Mesendoderm (in vitro differentiated cells): ENCODE results near the gene CIDEA.
"Not testable (repeated sequence)": the region's sequence is repeated elsewhere in the genome, so short reads cannot be mapped to it uniquely, and the experiment has no call there.

Experiments used
- DNase-seq: peaks from one replicate; pipeline ENCODE4 v3.0.0; 2013
- H2AK5ac ChIP-seq: 2 replicates; pipeline ENCODE4 v1.6.1; 2013; ENCODE audit warnings: low read length, inconsistent platforms
- H2BK120ac ChIP-seq: 2 replicates; pipeline ENCODE4 v1.6.1; 2013; ENCODE audit warnings: low read depth, mild to moderate bottlenecking, low read length, moderate library complexity, mixed read lengths
- H2BK15ac ChIP-seq: replicated peaks from 2 replicates; pipeline ENCODE4 v1.6.1; 2013; ENCODE audit warnings: low read depth, mild to moderate bottlenecking, moderate library complexity
- H2BK5ac ChIP-seq: 2 replicates; pipeline ENCODE4 v1.6.1; 2013; ENCODE audit warnings: low read length, inconsistent platforms
- H3K18ac ChIP-seq: 2 replicates; pipeline ENCODE4 v1.6.1; 2013; ENCODE audit warnings: mild to moderate bottlenecking, low read length, mixed read lengths
- H3K23ac ChIP-seq: one replicate; pipeline ENCODE4 v1.6.1; 2013; ENCODE audit warnings: low read length
- H3K27ac ChIP-seq: 2 replicates; pipeline ENCODE4 v1.5.1; 2013; ENCODE audit warnings: low read depth, mild to moderate bottlenecking, inconsistent platforms, low read length, moderate library complexity
- H3K27me3 ChIP-seq: 2 replicates; pipeline ENCODE4 v1.6.1; 2013; ENCODE audit warnings: low read length, control low read depth, mild to moderate bottlenecking, inconsistent platforms; ENCODE audit not compliant: insufficient read depth, poor library complexity
- H3K36me3 ChIP-seq: 2 replicates; pipeline ENCODE4 v1.6.1; 2013; ENCODE audit warnings: low read length, inconsistent platforms; ENCODE audit not compliant: control insufficient read depth, insufficient read depth
- H3K4ac ChIP-seq: one replicate; pipeline ENCODE4 v1.6.1; 2013; ENCODE audit warnings: low read depth, mild to moderate bottlenecking, low read length, moderate library complexity
- H3K4me1 ChIP-seq: 2 replicates; pipeline ENCODE4 v1.6.1; 2013; ENCODE audit warnings: low read depth, low read length, inconsistent platforms; ENCODE audit not compliant: control insufficient read depth
- H3K4me2 ChIP-seq: 2 replicates; pipeline ENCODE4 v1.6.1; 2013; ENCODE audit warnings: low read length
- H3K4me3 ChIP-seq: 2 replicates; pipeline ENCODE4 v1.5.1; 2013; ENCODE audit warnings: mild to moderate bottlenecking, low read length
- H3K56ac ChIP-seq: one replicate; pipeline ENCODE4 v1.6.1; 2013; ENCODE audit warnings: low read length
- H3K79me1 ChIP-seq: 2 replicates; pipeline ENCODE4 v1.6.1; 2013; ENCODE audit warnings: low read length, inconsistent platforms
- H3K79me2 ChIP-seq: 2 replicates; pipeline ENCODE4 v1.6.1; 2013; ENCODE audit warnings: mild to moderate bottlenecking, low read length; ENCODE audit not compliant: control insufficient read depth, insufficient read depth
- H3K9ac ChIP-seq: 2 replicates; pipeline ENCODE4 v1.6.1; 2013; ENCODE audit warnings: low read length, inconsistent platforms
- H4K5ac ChIP-seq: one replicate; pipeline ENCODE4 v1.6.1; 2013; ENCODE audit warnings: low read length
- H4K8ac ChIP-seq: one replicate; pipeline ENCODE4 v1.6.1; 2013; ENCODE audit warnings: low read depth, mild to moderate bottlenecking, control low read depth, low read length, moderate library complexity
- WGBS: extraction: QIAGEN DNeasy Blood & Tissue Kit; methylation state at CpG from one replicate; pipeline ENCODE4 v1.1.7; 2013; ENCODE audit warnings: low lambda C conversion rate, missing lambda C conversion rate; ENCODE audit not compliant: insufficient coverage; ENCODE audit errors: extremely low coverage; 5-methylcytosine and 5-hydroxymethylcytosine counted together

Gene CIDEA

DNA sequence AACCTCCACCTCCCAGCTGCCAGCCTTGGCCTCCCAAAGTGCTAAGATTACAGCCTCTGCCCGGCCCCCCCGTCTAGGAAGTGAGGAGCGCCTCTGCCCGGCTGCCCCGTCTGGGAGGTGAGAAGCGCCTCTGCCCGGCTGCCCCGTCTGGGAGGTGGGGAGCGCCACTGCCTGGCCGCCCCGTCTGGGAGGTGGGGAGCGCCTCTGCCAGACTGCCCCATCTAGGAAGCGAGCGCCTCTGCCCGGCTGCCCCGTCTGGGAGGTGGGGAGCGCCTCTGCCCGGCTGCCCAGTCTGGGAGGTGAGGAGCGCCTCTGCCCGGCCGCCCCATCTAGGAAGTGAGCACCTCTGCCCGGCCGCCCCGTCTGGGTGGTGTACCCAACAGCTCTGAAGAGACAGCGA lies 10.9 kb upstream of the CIDEA start:
- H2BK15ac ChIP-seq, H2BK5ac ChIP-seq, H3K23ac ChIP-seq, H4K5ac ChIP-seq, H3K56ac ChIP-seq, DNase-seq, H3K36me3 ChIP-seq, H3K27me3 ChIP-seq, H2AK5ac ChIP-seq, H3K4ac ChIP-seq, H3K27ac ChIP-seq, H3K79me2 ChIP-seq, H3K9ac ChIP-seq, H3K79me1 ChIP-seq, H4K8ac ChIP-seq, H3K4me2 ChIP-seq, H3K4me3 ChIP-seq, H3K4me1 ChIP-seq, H3K18ac ChIP-seq, H2BK120ac ChIP-seq: not testable (repeated sequence)
- no CpG with 5 or more reads among the region's 25 CpGs for WGBS

DNA sequence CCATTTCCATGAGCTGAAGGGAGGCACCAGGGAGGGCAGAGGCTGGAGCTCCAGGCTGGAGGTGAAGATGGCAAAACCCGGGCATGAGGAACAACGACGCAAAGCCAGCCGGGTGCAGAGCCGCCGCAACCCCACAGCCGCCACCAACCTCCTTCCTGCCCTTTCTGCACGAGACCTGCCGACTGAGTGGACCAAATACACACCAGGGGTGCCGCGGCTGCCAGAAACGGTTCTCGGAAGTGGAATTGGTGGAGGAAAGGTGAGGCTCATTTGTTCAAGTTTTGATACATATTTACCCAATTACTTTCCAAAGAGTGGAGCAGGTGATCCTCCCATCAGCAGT lies 8.4 kb upstream of the CIDEA start:
- Histone ChIP-seq H2BK5ac (no peak overlapping the region), H4K5ac (no peak overlapping the region), H3K4me3 (no peak overlapping the region), H3K23ac (no peak overlapping the region), H3K9ac (no peak overlapping the region), H4K8ac (no peak overlapping the region), H2BK120ac (no peak overlapping the region), H2BK15ac (no peak overlapping the region), H3K56ac (no peak overlapping the region), H3K18ac (no peak overlapping the region), H3K27ac (no peak overlapping the region), H2AK5ac (no peak overlapping the region), H3K79me2 (no peaks in the 10 kb centered on the region), H3K4ac (no peak overlapping the region), H3K27me3 (peaks cover 2% of the 10 kb centered on the region), H3K36me3 (no peaks in the 10 kb centered on the region), H3K4me2 (no peak overlapping the region), H3K79me1 (no peaks in the 10 kb centered on the region), H3K4me1 (no peaks in the 10 kb centered on the region)
- no peak for DNase-seq
- no CpG with 5 or more reads among the region's 13 CpGs for WGBS

DNA sequence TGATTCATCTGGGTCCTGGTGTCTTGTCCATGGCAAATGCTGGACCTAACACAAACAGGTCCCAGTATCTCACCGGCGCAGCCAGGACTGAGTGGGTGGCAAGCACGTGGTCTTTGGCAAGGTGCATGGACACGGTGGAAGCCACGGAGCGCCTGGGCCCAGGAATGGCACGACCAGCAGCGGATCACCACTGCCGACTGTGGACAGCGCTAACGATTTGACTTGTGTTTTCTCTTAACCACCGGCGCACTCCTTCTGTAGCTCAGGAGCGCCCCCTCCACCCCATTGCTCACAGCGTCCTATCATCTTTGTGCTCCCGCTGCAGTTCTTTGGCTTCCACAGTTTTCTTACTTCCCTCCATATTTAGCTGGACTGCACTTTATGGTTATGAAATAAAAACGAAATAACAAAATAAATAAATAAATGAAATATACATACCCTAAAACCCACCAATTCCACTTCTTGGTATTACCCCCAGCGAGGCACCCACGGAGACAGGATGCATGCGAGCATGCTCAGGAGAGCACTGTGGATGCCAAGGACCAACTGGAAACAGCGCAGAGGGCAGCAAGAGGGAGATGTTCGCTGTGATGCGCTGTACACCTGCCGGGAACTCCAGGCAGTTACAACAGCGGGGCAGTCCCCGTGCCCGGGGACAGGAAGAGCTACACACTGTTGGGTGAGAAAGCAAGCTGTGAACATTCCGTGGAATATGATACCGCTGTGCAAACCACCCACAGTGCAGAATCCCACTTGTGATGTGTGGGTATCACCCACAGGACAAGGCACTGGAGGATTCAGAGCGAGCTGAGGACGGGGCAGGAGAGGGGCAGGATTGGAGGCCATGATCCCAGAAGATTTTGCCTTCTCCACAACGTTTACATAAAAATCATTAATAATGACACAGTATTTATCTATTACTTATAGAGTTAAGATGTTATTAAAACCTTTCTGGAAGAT lies 7.0 kb upstream of the CIDEA start:
- no CpG with 5 or more reads among the region's 32 CpGs for WGBS
- peak; percentile 78 for DNase-seq
- peaks cover 2% of the 10 kb centered on the region for H3K27me3 ChIP-seq

DNA sequence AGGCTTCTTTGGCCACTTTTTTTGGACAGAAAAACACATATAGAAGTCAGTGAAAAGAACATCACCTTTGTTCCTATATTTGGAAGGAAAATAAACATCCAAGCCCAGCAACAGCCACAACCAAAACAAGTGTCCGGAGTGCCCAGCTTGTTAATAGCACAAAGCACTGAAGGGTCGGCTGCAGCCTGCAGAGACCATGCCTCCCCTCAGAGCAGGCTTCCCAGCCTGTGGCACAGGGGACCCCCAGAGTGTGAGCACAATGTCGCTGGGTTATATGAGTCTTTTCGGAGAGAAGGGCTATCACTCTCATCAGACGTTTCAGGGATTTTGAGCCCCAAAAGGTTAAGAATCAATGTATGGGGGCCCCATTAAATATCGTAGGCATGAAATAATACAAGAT lies 6.2 kb upstream of the CIDEA start:
- Histone ChIP-seq H4K8ac (no peak overlapping the region), H3K79me1 (no peaks in the 10 kb centered on the region), H3K36me3 (no peaks in the 10 kb centered on the region), H3K23ac (no peak overlapping the region), H3K27ac (no peak overlapping the region), H2BK5ac (no peak overlapping the region), H3K27me3 (peaks cover 2% of the 10 kb centered on the region), H4K5ac (no peak overlapping the region), H2BK15ac (no peak overlapping the region), H3K18ac (no peak overlapping the region), H3K4me1 (peaks cover under 1% of the 10 kb centered on the region), H3K4ac (no peak overlapping the region), H3K4me2 (no peak overlapping the region), H3K4me3 (no peak overlapping the region), H3K79me2 (no peaks in the 10 kb centered on the region), H3K9ac (no peak overlapping the region), H2AK5ac (no peak overlapping the region), H3K56ac (no peak overlapping the region), H2BK120ac (no peak overlapping the region)
- no CpG with 5 or more reads among the region's 6 CpGs for WGBS
- no peak for DNase-seq

More for the DNA sequence above, 7.0 kb upstream of the CIDEA start:
- Histone ChIP-seq H3K4me1 (no peaks in the 10 kb centered on the region), H3K9ac (no peak overlapping the region), H3K4ac (no peak overlapping the region), H3K79me1 (no peaks in the 10 kb centered on the region), H2BK5ac (no peak overlapping the region), H3K4me3 (no peak overlapping the region), H3K27ac (no peak overlapping the region), H3K18ac (no peak overlapping the region), H3K23ac (peak overlapping the region; percentile 37), H2BK120ac (no peak overlapping the region), H4K8ac (no peak overlapping the region), H3K4me2 (no peak overlapping the region), H2AK5ac (no peak overlapping the region), H3K79me2 (no peaks in the 10 kb centered on the region), H4K5ac (no peak overlapping the region), H3K56ac (no peak overlapping the region), H2BK15ac (no peak overlapping the region), H3K36me3 (no peaks in the 10 kb centered on the region)

DNA sequence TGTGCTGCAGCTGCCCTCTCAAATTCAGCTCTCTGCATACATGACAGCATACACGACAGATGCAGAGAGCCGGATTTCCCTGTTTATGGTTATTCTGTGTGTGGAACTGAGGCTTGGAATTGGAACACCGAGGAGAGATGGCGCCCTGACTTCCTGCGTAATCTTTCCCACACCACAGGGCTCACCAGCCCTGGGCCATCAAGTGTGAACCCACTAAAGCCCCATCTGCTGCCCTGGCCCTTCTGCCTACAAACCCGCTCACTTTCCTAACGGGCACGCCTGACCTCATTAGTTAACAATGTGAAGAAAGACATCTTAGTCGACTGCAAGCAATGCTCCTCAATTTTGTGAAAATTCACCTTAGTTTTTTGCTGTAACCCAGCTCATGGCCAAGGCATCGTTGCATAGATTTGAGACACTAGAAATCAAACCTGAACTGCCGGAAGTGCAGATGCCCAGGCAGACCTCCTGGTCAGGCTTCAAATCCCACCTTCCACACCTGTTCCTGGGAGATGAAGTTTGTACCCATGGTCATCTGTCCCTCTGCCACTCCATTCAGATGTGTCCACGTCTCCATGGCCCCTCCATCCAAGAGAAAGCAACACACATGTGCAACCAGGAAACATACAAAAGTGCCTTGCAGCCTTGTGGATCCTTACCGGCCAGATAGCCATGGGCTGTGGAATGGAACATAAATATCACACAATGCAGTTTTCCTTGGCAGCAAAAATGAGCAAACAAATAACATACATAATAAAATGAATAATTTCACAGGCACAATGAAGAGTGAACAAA lies 5.0 kb upstream of the CIDEA start:
- H3K23ac ChIP-seq: no peak overlapping the region
- no peak overlapping the region for H3K4me3 ChIP-seq
- H3K56ac ChIP-seq: no peak overlapping the region
- no CpG with 5 or more reads among the region's 13 CpGs for WGBS
- H4K8ac ChIP-seq: no peak overlapping the region
- H3K4me2 ChIP-seq: no peak overlapping the region
- H3K36me3 ChIP-seq: no peaks in the 10 kb centered on the region
- H2AK5ac ChIP-seq: no peak overlapping the region
- H3K4ac ChIP-seq: no peak overlapping the region
- H3K27me3 ChIP-seq: peaks cover 5% of the 10 kb centered on the region
- H4K5ac ChIP-seq: no peak overlapping the region
- H3K27ac ChIP-seq: no peak overlapping the region
- no peak overlapping the region for H3K18ac ChIP-seq
- no peaks in the 10 kb centered on the region for H3K79me2 ChIP-seq
- H3K9ac ChIP-seq: no peak overlapping the region
- no peak overlapping the region for H2BK15ac ChIP-seq
- H2BK120ac ChIP-seq: no peak overlapping the region
- H3K79me1 ChIP-seq: no peaks in the 10 kb centered on the region
- H2BK5ac ChIP-seq: no peak overlapping the region
- DNase-seq: no peak
- H3K4me1 ChIP-seq: peaks cover 4% of the 10 kb centered on the region
